Measurements from ENCODE around the gene LSM14A.
"Not testable (repeated sequence)": the region's sequence is repeated elsewhere in the genome, so short reads cannot be mapped to it uniquely, and the experiment has no call there.

LSM14A gene

GRCh38 chr19:34193439-34193838 is 21.1 kb downstream of the LSM14A start:
- no peak for DNase-seq

- DNase-seq = no peak
Measured at GRCh38 chr19:34193876-34194275, 21.6 kb downstream of the LSM14A start.

- DNase-seq = no peak
Measured at GRCh38 chr19:34201133-34201532, 28.8 kb downstream of the LSM14A start.

- DNase-seq = not testable (repeated sequence)
Measured at GRCh38 chr19:34205324-34205723, 33.0 kb downstream of the LSM14A start.

GRCh38 chr19:34208291-34208884 is 36.1 kb downstream of the LSM14A start:
- no peak for DNase-seq

- no peak for DNase-seq
Measured at GRCh38 chr19:34209726-34210125, 37.4 kb downstream of the LSM14A start.

- DNase-seq = no peak
Measured at GRCh38 chr19:34213283-34213682, 41.0 kb downstream of the LSM14A start.

- no peak for DNase-seq
Measured at GRCh38 chr19:34214040-34214439, 41.7 kb downstream of the LSM14A start.

GRCh38 chr19:34215006-34215665 is 42.8 kb downstream of the LSM14A start:
- DNase-seq = no peak

- DNase-seq = no peak
Measured at GRCh38 chr19:34215666-34216038, 43.3 kb downstream of the LSM14A start.

GRCh38 chr19:34216745-34217219 is 44.5 kb downstream of the LSM14A start:
- DNase-seq = not testable (repeated sequence)

GRCh38 chr19:34217952-34218817 is 45.9 kb downstream of the LSM14A start:
- DNase-seq = peak; percentile 80

GRCh38 chr19:34218818-34219164 is 46.5 kb downstream of the LSM14A start:
- DNase-seq = no peak

- DNase-seq = peak; percentile 41
Measured at GRCh38 chr19:34220472-34221063, 48.3 kb downstream of the LSM14A start.

GRCh38 chr19:34222386-34222785 is 50.1 kb downstream of the LSM14A start:
- DNase-seq = no peak

GRCh38 chr19:34224996-34225658 is 52.8 kb downstream of the LSM14A start:
- DNase-seq = no peak

GRCh38 chr19:34225659-34226015 is 53.3 kb downstream of the LSM14A start:
- no peak for DNase-seq

- no peak for DNase-seq
Measured at GRCh38 chr19:34226036-34226435, 53.7 kb downstream of the LSM14A start.

GRCh38 chr19:34228347-34228746 is 56.0 kb downstream of the LSM14A start:
- no peak for DNase-seq

- no peak for DNase-seq
Measured at GRCh38 chr19:34228762-34229161, 56.5 kb downstream of the LSM14A start.

GRCh38 chr19:34229721-34230120 is 57.4 kb downstream of the LSM14A start:
- DNase-seq = no peak

- DNase-seq = no peak
Measured at GRCh38 chr19:34230820-34231219, 58.5 kb downstream of the LSM14A start.

GRCh38 chr19:34231439-34231838 is 59.1 kb downstream of the LSM14A start:
- no peak for DNase-seq

All from NCI-H1694 treated with DMSO at 0.1 percent for 48 hours (cell line).